ENCODE data around the gene COA8.
"Not testable (repeated sequence)": the region's sequence is repeated elsewhere in the genome, so short reads cannot be mapped to it uniquely, and the experiment has no call there.

The COA8 gene

DNA sequence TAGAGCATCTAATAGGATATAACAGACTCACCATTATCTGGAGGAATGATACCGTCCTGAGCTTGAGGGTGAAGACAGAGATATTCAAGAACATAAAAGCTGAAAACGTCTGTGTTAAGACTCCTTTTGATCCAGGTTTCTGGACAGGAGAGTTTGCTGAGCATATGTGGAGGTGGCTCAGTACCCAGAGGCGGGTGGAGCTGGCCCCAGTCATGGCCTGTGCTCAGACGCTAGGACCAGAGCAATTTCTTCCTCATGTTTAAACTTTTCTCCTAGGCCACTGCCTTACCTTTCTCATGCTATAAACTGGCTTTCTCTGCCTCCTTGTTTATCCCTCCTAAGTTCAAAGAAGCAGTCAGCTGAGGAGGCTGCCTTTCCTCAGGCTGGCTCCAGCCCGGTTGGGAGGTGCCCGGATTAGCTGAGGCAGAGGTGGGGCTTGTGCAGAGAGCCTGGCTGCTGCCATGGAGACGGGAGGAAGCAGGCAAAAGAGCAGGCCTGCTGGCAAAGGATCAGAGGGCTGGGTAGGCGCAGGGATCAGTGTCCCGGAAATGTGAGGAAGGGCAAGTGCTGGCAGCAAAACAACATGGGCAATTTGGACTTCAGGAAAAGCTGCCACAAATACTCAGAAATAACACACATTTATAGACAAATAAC lies 13.7 kb downstream of the COA8 start:
- no peak for DNase-seq (ENCODE audit: low spot score)

DNA sequence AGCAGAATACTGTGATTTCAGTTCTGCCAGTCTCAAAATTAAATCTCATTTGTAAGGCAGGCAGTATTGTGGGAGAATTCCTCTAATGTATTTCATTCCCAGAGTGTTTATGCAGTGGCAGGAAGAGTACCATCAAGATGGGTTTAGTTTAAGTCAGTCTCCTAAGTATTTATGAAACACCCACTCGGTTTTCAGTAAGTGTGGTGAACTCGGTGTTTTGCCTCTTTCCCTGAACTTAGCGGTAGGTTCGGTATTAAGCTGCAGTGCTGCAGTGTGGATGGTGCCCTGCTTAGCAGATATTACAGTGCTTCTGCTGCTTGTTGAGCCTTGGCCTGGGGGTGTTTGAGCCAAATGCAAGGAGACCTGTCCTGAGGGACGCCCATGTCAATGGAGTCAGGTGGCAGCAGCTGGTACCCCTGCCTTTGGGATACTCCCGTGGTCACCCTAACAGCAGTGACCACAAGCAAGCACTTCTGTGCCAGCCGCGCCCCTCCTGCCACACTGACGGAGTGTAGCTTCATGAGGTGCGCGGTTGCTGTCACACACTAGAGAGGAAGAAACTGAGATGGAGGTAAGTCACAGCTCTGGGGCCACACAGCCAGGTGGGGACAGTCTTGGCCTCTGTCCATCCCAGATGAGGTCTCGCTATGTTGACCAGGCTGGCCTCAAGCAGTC lies 15.8 kb downstream of the COA8 start:
- no peak for DNase-seq (ENCODE audit: low spot score)

DNA sequence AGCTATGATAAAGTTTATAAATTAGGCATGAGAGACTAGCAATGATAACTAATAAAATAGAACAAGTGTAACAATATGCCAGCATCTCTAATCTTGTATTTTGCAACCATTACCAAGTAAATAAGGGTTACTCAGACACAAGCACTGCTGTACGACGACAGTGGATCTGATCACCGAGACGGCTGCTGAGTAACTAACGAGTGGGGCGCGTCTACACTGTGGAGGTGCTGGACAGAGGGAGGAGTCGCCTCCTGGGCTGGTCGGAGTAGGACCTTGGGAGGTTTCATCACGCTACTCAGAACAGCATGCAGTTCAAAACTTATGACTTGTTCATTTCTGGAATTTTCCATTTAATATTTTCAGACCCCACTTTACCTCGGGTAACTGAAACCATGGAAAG lies 18.4 kb downstream of the COA8 start:
- no peak for DNase-seq (ENCODE audit: low spot score)

DNA sequence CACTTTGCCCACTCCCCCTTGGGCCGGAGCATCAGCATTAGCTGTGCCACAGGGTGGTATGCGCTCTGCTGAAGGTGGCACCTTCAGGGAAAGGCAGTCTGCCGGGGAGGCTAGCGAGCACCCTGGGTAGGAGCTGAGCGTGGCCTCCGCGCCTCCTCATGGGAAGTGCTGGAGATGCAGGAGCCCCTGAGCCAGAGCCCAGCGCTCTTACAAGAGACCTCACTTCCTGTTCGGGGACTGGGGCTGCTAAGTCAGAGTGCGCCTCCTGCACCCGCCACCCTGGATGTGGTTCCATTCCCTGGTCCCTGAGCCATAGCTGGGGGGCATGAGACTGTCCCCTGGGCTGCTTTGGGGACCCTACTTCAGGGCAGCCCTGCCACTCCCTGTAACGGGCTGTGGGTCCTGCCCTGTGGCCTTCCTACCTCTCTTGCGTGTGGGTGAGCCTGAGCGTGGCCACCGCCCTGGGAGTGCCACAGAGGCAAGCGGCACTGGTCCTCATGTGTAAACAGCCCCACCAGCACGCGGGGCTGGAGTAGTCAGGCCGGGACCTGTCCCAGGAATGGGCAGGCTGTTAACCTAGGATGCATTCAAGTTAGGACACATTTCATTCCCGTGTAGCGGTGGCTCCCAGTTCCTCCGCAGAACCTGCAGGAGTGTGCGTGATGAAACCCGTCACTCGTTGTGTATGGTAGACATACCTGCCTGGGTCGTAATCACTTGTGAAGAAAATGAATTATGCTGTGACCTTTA lies 19.4 kb downstream of the COA8 start:
- DNase-seq (ENCODE audit: low spot score) = no peak

DNA sequence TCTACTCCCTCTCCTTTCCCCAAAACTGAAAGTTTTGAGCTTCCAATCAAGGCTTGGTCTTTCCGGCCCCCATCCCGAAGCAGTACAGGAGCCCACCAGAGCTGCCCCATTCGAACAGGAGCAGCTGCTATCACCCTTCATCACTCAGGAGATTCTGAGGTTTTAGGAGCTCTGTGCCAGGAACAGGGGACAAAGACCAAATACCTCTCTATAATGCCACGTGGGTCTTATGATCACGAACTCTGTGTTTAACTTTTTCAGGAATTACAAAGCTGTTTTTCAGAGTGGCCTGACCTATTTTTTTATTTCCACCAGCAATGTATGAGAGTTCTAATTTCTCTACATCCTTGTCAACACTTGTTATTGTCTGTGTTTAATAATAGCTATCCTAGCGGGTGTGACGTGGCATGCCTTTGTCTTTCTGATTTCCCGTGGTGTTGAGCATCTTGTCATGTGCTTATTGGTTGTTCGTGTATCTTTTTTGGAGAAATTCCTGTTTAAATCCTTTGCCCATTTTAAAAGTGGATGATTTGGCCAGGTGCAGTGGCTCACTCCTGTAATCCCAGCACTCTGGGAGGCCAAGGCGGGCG lies 21.7 kb downstream of the COA8 start:
- no peak for DNase-seq (ENCODE audit: low spot score)

DNA sequence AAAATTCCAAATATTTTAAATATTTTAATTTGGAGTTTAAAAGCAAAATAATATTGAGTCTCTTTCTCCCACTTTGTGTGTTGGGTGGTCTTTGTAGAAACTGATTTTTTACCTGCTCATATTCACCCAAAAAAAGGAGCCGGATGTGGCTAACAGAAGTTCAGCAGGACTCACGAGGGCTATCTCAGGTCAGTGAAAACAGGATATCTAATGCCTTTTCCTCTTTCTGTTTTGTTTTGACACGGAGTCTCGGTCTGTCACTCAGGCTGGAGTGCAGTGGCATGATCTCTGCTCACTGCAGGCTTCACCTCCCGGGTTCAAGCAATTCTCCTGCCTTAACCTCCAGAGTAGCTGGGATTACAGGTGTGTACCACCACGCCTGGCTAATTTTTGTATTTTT lies 30.8 kb downstream of the COA8 start:
- DNase-seq (ENCODE audit: low spot score) = peak; percentile 24

DNA sequence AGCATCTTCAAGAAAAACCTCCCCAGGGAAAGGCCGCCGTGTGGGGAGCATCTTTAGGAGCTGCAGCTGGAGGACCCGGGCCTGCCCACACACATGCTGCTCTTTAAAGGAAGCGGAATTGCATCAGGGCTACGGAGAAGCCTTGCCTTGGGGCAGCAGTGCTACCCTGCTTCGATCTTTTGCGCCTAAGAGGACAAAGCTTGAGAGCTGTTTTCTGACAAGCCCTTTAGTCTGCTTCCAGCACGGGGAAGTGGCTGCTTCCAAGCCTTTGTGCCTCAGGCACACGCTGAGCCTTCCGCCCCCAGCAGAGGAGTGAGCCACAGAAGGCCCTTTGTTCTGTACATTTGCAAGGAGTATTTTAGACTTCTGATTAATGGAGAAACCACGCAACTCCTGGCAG lies 31.5 kb downstream of the COA8 start:
- no peak for DNase-seq (ENCODE audit: low spot score)

DNA sequence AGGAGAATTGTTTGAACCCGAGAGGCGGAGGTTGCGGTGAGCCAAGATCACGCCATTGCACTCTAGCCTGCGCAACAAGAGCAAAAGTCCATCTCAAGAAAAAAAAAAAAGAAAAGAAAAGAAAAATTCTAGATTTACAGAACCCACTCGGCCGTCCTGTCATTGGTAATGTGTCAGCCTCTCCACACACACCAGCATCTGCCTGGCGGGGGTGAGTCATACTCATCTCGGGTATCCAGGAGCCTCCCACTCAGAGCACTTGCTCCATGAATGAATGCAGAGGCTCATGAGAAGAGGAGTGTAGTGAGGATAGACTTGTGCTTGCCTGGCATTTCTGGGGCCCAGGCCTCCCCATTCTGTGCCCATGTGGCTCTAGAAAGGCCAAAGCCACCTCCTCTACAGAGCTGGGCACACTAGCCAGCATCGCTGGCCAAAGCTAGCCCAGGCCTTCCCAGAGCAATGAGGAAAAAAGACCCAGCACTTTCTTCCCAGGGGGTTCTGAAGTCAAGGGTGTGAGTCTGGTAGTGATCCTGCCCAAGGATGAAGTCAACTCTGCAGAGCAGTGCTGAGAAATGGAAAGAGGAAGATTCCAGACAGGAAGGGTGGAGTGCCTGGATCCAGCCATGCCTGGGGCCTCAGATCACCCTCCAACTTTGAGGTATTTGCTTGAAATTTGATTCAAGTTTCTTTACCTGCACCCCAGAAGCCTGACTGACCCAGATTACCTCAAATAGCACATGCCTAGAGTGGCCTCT lies 35.0 kb downstream of the COA8 start:
- no peak for DNase-seq (ENCODE audit: low spot score)

DNA sequence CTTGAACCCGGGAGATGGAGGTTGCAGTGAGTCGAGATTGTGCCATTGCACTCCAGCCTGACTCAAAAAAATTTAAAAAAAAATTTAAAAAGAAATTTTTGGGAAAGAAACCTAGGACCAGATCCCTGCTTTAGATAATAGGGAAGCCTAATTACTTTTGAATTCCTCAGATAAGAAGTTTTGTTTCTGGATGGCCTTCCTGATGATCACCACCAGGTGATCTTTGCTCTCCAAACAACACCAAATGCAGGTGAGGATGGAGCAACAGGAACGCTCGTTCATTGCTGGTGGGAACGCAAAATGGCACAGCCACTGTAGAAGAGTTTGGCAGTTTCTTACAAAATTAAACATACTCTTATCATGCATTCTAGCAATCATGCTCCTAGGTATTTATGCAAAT lies 37.7 kb downstream of the COA8 start:
- no peak for DNase-seq (ENCODE audit: low spot score)

DNA sequence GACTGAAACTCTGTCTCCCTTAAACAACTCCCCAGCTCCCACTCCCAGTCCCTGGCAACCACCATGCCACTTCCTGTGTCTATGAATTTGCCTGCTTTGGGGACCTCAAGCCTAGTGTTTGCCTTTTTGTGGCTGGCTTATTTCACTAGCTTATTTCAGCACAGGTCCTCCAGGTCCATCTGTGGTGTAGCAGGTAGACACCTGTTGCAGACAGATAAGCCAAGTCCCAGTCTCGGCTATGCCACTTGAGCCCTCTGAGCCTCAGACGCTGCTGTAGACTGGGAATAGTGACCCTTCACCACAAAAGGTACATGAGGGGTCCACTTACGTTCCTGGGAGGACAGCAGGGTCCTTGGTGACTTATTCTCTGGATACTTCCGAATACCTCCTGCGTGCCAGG lies 41.9 kb downstream of the COA8 start:
- DNase-seq (ENCODE audit: low spot score) = no peak

DNA sequence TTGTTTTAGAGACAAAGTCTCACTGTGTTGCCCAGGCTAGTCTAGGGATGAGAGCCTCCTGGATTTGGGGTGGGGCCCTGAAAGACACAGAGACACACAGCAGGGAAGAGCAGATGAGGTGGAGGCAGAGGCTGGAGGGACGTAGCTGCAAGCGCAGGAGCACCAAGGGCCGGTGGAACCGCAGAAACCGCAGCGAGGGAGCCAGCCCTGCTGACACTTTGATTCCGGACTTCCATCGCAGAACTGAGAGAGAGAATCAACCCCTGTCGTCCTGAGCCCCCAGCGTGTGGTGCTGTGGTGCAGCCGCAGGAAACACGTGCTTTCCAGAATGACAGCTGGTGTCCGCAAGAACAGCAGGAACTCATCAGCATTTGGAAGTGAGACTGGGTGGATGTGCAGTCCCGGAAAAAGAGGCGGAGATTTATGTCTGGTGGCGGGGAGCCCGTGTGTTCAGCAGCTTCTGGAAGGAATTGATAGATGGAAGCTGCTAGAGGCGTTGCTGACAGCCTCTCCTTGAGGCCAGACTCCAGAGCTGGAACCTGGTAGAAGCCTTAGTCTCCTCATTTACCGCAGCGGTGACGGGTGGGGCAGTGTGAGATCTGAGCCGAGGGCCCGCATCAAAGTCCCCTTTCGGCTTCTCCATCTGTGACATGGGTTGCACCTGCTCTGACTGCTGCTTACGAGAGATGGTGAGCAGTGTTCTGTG lies 44.4 kb downstream of the COA8 start:
- peak; percentile 76 for DNase-seq (ENCODE audit: low spot score)

DNA sequence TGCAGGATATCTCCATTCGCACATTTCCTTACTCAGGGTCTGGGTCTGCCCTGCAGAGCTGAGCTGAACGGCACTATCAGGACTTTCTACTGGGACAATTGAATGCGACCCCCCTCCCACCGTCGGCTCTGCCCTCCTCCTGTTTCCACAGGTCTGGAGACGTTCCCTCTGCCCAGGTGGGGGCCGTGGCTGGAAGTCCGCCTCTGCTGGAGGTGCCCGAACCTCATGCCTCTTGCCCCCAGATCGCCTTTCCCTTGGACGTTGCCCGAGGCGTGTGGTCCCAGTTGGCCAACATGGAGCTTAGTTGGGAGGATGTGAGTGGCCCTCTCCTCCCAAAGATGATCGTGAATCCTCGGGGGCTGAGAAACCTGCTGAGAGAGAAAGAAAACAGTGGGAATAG lies 45.1 kb downstream of the COA8 start:
- no peak for DNase-seq (ENCODE audit: low spot score)

DNA sequence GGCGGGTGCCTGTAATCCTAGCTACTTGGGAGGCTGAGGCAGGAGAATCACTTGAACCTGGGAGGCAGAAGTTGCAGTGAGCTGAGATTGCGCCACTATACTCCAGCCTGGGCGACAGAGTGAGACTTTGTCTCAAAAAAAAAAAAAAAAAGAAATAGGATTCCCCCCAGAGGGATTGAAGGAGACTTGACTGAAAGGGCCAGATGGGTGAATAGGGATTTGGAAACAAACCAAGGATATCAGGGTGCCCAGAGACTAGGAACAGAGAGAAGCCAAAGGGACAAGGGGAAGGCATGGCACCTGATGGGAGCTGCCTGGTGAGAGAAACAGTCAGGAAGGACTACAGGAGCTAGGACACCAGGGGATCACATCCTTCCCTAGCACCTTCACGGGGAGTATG lies 46.3 kb downstream of the COA8 start:
- not testable (repeated sequence) for DNase-seq (ENCODE audit: low spot score)

DNA sequence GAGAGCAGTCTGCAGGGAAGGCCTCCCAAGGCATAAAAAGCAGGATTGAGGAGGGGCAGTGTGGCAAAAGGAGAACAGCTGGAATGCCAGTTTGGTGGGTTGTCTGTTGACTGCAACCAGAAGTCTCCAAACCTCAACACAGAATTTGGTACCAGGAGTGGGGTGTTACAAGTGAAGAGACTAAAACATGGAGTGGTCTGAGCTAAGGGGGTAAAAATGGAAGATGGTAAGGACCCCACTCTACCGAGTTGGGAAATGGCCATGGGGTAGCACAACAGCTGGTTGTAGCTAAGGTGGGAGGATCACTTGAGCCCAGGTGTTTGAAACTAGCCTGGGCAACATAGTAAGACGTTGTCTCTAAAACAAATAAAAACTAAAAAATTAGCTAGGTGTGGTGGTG lies 48.5 kb downstream of the COA8 start:
- no peak for DNase-seq (ENCODE audit: low spot score)

DNA sequence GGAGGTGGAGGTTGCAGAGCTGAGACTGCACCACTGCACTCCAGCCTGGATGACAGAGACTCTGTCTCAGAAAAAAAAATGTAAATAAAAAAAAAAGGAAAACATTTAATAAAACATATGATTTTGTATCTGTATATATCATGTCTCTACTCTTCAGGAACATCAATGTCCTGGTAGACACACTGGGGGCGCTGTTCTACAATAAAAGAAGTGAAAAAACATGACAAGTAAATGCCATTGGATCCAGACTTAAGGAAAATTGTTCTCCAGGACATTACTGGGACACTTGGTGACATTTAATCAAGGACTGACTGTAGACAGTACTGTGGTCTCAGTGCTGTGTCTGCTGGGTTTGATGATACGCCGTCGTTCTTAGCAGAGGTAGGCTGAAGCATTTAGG lies 50.8 kb downstream of the COA8 start:
- DNase-seq (ENCODE audit: low spot score) = no peak

DNA sequence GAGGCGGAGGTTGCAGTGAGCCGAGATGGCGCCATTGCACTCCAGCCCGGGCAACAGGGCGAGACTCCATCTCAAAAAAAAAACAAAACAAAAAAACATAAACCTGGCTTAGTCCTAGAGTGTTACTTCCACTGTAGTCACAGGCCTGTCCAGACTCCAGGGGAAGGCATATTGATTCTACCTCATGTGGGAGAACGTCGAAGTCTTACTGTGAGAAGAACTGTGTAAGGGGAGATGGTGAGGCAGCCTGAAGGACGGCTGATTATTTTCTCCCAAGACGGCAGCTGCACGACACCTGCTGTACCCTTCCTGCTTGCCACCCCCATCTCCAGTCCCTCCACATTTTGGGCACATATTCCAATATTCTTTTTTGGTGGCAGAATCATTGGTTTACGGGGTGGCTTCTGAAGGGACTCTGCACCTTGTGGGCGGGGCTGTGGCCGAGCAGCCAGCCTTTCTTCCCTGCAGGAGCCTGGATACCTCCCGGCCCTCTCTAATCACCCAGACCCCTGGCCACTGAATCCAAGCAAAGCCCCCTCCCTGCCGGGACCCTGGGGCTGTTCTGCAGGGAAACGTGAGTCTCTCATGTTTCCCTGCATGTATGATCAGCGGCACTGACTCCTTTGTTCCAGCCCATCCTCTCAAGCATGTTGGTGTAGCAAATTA lies 54.0 kb downstream of the COA8 start:
- no peak for DNase-seq (ENCODE audit: low spot score)

DNA sequence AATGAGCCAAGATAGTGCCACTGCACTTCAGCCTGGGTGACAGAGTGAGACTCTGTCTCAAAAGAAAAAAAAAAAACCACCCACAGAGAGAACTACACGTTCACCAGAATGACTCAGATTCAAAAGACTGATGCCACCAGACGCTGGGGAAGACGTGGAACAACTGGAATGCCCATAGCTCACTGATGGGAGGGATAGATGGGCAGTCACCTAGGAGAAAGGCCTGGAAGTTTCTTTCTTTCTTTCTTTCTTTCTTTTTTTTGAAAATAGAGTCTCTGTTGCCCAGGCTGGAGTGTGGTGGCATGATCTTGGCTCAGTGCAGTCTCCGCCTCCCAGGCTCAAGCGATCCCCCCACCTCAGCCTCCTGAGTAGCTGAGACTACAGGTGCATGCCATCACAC lies 56.3 kb downstream of the COA8 start:
- DNase-seq (ENCODE audit: low spot score) = no peak

DNA sequence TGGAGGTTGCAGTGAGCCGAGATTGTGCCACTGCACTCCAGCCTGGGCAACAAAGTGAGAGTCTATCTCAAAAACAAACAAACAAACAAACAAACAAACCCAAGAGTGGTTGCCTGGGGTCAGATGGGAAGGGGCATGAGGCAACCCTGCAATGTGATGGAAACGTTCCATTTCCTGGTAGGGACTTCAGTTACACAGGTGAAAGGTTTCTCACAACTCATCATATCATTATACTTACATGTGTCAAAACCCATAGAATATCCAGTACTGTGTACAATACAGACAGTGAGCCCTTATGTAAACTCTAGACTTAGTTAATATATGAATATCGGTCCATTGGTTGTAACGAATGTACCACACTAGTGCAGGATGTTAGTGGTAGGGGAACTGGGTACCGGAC lies 59.1 kb downstream of the COA8 start:
- DNase-seq (ENCODE audit: low spot score) = no peak

DNA sequence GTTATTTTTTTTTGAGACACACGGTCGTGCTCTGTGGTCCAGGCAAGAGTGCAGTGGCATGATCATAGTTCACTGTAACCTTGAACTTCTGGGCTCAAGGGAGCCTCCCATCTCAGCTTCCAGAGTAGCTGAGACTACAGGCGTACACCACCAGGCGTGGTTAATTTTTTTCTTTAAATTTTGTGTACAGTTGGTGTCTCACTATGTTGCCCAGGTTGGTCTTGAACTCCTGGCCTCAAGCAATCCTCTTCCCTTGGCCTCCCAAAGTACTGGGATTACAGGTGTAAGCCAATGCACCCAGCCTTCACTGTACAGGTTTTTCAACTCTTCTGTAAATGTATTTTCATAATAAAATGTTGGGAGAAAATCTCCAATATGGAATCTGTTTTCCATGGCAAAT lies 60.5 kb downstream of the COA8 start:
- DNase-seq (ENCODE audit: low spot score) = no peak

DNA sequence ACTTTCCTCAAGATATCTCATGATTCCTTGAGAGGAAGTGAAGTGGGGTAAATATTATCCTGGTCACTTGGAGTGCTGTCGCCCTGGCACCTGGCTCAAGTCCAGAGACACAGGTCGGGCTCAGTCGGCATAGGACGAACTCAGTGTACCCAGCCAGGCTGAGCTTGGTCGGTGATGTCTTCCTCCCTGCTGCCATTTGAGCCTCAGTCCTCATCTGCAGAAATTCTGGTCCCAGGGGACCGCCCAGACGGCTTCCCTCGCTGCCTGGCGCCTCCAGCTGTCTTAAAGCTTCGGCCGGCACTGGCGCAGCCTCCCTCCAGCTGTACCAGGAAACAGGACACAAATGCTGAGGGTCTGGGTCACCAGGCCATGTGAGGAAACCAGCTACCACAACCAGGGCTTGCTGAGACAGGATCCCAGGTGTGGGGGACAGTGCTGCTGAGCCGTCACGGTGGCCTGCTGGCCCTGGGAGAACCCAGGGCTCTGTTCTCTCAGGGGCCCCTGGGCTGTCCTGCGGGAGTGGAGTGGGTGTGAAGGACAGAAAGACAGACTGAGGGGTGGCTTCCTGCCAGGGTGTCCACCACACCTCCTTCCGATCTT lies 61.2 kb downstream of the COA8 start:
- no peak for DNase-seq (ENCODE audit: low spot score)

DNA sequence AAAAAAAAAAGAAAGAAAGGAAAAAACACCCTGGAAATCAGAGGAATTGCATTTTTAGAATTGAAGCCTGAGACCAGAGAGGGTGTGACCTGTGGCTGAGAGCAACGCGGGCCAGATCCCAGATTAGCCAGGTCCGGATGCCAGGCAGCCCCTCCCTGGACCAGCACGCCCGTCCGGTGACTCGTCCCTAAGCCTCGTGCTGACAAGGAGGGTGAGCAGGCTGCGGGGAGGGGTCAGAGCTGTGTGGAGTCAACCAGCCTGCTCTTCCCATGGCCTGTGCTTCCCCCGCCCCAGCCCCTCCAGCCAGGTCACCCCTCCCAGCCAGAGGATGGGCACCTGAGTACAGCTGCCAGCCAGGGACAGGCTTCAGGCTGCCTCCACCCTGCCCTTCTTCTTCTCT lies 62.1 kb downstream of the COA8 start:
- no peak for DNase-seq (ENCODE audit: low spot score)
